ENCODE data around the gene CD226.

GRCh38 chr18:69943021-69943420, 4.7 kb downstream of the CD226 start:
- TF ChIP-seq CTCF (IDR thresholded peaks at IDR 0.05) (no peak), POLR2A (IDR thresholded peaks at IDR 0.05) (no peak)
